Rectal smooth muscle tissue (tissue), 1 donor: ENCODE results near the gene NR4A1.

Source experiments
- H3K27ac ChIP-seq: one replicate; pipeline ENCODE4 v1.7.0; 2013; ENCODE audit warnings: low read depth, low read length, inconsistent platforms
- H3K27me3 ChIP-seq: one replicate; pipeline ENCODE4 v1.7.0; 2013; ENCODE audit warnings: low read length; ENCODE audit not compliant: control insufficient read depth, insufficient read depth
- H3K36me3 ChIP-seq: one replicate; pipeline ENCODE4 v1.7.0; 2013; ENCODE audit warnings: low read length; ENCODE audit not compliant: control insufficient read depth, insufficient read depth
- H3K4me1 ChIP-seq: one replicate; pipeline ENCODE4 v1.7.0; 2013; ENCODE audit warnings: low read length; ENCODE audit not compliant: control insufficient read depth, insufficient read depth
- H3K4me3 ChIP-seq: one replicate; pipeline ENCODE4 v1.7.0; 2013; ENCODE audit warnings: low read length
- H3K9ac ChIP-seq: one replicate; pipeline ENCODE4 v1.7.0; 2013; ENCODE audit warnings: low read length

The NR4A1 gene

DNA sequence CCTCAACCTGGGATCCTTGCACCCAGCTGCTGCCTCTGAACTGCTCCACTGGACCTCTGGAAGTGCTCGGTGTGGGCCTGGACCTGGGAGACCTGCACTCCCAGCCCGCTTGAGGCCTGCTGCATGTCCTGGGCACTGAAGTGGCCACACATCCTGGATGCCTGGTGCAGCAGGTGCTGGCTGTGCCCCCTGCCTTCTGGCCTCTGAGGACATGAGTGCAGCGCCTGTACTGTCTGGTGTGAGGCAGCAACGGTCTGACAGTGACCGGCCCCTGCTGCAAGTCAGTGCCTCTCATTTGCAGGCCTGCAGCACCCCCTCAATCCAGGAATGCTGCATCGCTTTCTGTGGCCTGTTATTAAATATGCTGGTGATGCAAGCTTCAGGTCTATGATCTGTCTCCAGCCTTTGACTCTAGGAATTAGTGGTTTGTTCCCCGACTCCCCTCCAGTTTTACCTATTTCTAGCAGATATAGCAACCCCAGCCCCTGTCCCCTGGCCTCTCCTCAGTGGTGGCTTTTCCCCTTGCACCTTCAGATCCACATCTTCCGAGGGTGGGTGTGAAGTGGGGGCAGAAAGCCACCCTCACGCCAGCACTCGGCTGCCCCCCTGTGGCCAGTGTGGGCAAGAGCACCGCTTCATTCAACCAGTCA, 31.9 kb downstream of the NR4A1 start:
- Histone ChIP-seq H3K27me3 (no peaks in the 10 kb centered on the region), H3K36me3 (peaks cover 3% of the 10 kb centered on the region), H3K4me1 (no peaks in the 10 kb centered on the region), H3K4me3 (no peak overlapping the region), H3K27ac (no peak overlapping the region), H3K9ac (no peak overlapping the region)

DNA sequence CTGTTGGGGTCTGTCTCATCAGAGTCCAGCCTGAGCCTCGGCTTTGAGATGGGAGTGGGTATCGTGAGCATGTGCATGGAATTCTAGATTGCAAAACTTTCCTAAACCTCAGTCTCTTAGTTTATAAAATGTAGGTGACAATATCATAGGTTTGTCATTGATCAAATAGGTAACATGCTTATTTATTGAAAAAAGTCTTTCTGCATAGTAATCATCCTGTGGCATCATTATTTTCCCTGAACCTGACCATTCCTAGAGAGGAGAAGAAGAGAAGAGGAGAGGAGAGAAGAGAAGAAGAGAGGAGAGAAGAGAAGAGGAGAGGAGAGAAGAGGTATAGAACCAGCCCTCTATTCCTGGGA, 32.4 kb downstream of the NR4A1 start:
- Histone ChIP-seq H3K9ac (no peak overlapping the region), H3K4me3 (no peak overlapping the region), H3K27me3 (no peaks in the 10 kb centered on the region), H3K27ac (no peak overlapping the region), H3K36me3 (no peaks in the 10 kb centered on the region), H3K4me1 (no peaks in the 10 kb centered on the region)

- no peaks in the 10 kb centered on the region for H3K36me3 ChIP-seq
- no peak overlapping the region for H3K4me3 ChIP-seq
- H3K27me3 ChIP-seq: no peaks in the 10 kb centered on the region
- no peaks in the 10 kb centered on the region for H3K4me1 ChIP-seq
- H3K9ac ChIP-seq: no peak overlapping the region
- no peak overlapping the region for H3K27ac ChIP-seq
Observed at GRCh38 chr12:52084491-52085231, 33.4 kb downstream of the NR4A1 start.

DNA sequence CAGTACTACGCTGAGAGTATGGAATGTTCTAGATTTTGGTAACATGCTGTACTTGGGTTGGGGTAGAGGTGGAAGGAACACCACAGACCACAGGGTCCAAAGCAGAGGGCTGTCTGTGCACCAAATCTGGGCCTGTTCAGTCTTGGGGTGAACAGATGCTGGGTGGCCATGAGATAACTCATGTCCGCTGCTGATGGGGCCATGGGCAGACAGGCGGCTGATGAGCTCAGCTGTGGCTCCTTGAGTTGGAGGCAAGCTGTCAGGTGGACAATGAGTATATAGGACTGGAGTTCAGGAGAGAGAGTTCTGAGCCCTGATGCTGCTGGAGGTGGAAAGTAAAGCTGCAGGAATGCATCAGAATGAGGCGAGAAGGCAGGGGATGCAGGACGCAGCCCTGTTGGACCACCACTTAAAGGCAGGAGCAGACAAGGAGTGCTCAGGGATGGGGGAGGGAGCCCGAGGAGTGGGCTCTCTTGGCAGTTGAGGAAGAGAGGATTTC, 34.5 kb downstream of the NR4A1 start:
- H3K36me3 ChIP-seq: no peaks in the 10 kb centered on the region

GRCh38 chr12:52086366-52086765, 35.1 kb downstream of the NR4A1 start:
- Histone ChIP-seq H3K4me1 (no peaks in the 10 kb centered on the region), H3K9ac (no peak overlapping the region), H3K27ac (no peak overlapping the region), H3K4me3 (no peak overlapping the region), H3K27me3 (no peaks in the 10 kb centered on the region), H3K36me3 (no peaks in the 10 kb centered on the region)

More for the DNA sequence above, 34.5 kb downstream of the NR4A1 start:
- no peaks in the 10 kb centered on the region for H3K27me3 ChIP-seq
- H3K27ac ChIP-seq: no peak overlapping the region
- H3K9ac ChIP-seq: no peak overlapping the region
- H3K4me1 ChIP-seq: no peaks in the 10 kb centered on the region
- H3K4me3 ChIP-seq: no peak overlapping the region

GRCh38 chr12:52086944-52087835, 35.9 kb downstream of the NR4A1 start:
- H3K36me3 ChIP-seq: no peaks in the 10 kb centered on the region
- H3K27me3 ChIP-seq: no peaks in the 10 kb centered on the region
- H3K4me3 ChIP-seq: no peak overlapping the region
- H3K4me1 ChIP-seq: no peaks in the 10 kb centered on the region
- no peak overlapping the region for H3K27ac ChIP-seq
- no peak overlapping the region for H3K9ac ChIP-seq

GRCh38 chr12:52087961-52088820, 36.9 kb downstream of the NR4A1 start:
- Histone ChIP-seq H3K4me3 (no peak overlapping the region), H3K36me3 (no peaks in the 10 kb centered on the region), H3K9ac (no peak overlapping the region), H3K27ac (no peak overlapping the region), H3K27me3 (no peaks in the 10 kb centered on the region), H3K4me1 (no peaks in the 10 kb centered on the region)

GRCh38 chr12:52089491-52089890, 38.2 kb downstream of the NR4A1 start:
- no peaks in the 10 kb centered on the region for H3K27me3 ChIP-seq
- no peak overlapping the region for H3K4me3 ChIP-seq
- no peaks in the 10 kb centered on the region for H3K4me1 ChIP-seq
- no peaks in the 10 kb centered on the region for H3K36me3 ChIP-seq
- no peak overlapping the region for H3K9ac ChIP-seq
- H3K27ac ChIP-seq: no peak overlapping the region

- Histone ChIP-seq H3K27ac (no peak overlapping the region), H3K4me3 (no peak overlapping the region), H3K27me3 (no peaks in the 10 kb centered on the region)
Observed at GRCh38 chr12:52090291-52090690, 39.0 kb downstream of the NR4A1 start.

DNA sequence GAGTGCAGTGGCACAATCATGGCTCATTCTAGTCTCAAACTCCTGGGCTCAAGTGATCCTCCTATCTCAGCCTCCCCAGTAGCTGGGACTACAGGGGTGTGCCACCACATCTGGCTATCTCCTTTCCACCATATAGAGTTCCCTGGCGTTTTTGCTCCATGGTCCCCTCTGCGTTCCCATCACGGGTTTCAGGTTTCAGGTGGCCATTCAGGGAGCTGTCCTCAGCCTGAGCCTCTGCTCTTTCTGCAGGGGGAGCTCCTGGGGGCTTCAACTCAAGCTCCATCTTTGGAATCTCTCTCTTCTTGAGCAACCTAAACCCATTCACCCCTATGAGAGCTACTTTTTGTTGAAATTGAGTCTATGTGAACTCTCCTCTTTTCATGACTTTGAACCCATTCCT, 39.8 kb downstream of the NR4A1 start:
- no peaks in the 10 kb centered on the region for H3K27me3 ChIP-seq

More at GRCh38 chr12:52090291-52090690, 39.0 kb downstream of the NR4A1 start:
- no peaks in the 10 kb centered on the region for H3K4me1 ChIP-seq
- no peak overlapping the region for H3K9ac ChIP-seq
- H3K36me3 ChIP-seq: no peaks in the 10 kb centered on the region

DNA sequence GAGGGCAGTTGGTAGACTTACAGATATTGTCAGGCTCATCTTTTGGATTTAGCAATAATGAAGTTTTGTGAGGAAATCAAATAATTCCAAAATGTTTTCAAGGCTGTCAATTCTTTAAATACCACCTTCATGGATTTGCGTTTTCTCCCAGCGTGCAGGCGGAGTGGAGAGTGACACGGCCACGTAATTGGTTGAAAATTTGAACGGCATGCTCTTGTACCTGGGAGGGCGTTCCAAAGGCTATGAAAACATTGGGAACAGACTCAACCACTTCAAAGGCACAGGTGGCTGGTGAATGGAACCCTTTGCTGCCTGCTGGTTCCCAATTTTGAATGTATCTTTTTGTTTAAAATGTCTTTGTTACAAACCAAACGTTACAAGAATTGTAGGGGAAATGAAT, 40.6 kb downstream of the NR4A1 start:
- H3K4me1 ChIP-seq: no peaks in the 10 kb centered on the region
- no peaks in the 10 kb centered on the region for H3K36me3 ChIP-seq
- no peak overlapping the region for H3K4me3 ChIP-seq
- no peak overlapping the region for H3K27ac ChIP-seq
- no peak overlapping the region for H3K9ac ChIP-seq
- H3K27me3 ChIP-seq: no peaks in the 10 kb centered on the region

More for the DNA sequence above, 39.8 kb downstream of the NR4A1 start:
- Histone ChIP-seq H3K4me1 (no peaks in the 10 kb centered on the region), H3K4me3 (no peak overlapping the region), H3K9ac (no peak overlapping the region), H3K36me3 (no peaks in the 10 kb centered on the region), H3K27ac (no peak overlapping the region)
